Stomach (tissue), 4 donors: ENCODE measurements around the gene TSR1.

ENCODE experiments used
- EP300 ChIP-seq: sonication (generic); formaldehyde crosslinking; IDR thresholded peaks from one replicate; pipeline ENCODE4 v1.6.1; 2017; ENCODE audit warnings: antibody characterized with exemption
- POLR2A ChIP-seq, 4 donors: fragments of 450-650 bp; IDR thresholded peaks; one replicate each; pipeline ENCODE4 v1.6.1; 2016; ENCODE audit warnings: antibody characterized with exemption in 4 of 4, control low read depth in 2 of 4, mild to moderate bottlenecking in 1 of 4, moderate library complexity in 1 of 4
- POLR2AphosphoS5 ChIP-seq, 3 donors: sonication (generic); formaldehyde crosslinking; IDR thresholded peaks; one replicate each; pipeline ENCODE4 v1.6.1; 2016; ENCODE audit warnings: antibody characterized with exemption in 3 of 3
- TF ChIP-seq, protein P1 (sequence below), 7 experiments: fragments of 450-650 bp in 4 of 7; fragments of 200-600 bp in 3 of 7; sonication (generic) in 3 of 7; IDR thresholded peaks; one replicate each; pipeline ENCODE4 v1.5.1; 2016 to 2019; ENCODE audit warnings: antibody characterized with exemption in 7 of 7, control low read depth in 2 of 7, mild to moderate bottlenecking in 1 of 7

GRCh38 chr17:2375406-2375805 is 39.1 kb upstream of the TSR1 start:
- no peak for TF ChIP-seq POLR2A (IDR thresholded peaks at IDR 0.05)
- TF ChIP-seq EP300: no peak
- TF ChIP-seq, protein P1, sequence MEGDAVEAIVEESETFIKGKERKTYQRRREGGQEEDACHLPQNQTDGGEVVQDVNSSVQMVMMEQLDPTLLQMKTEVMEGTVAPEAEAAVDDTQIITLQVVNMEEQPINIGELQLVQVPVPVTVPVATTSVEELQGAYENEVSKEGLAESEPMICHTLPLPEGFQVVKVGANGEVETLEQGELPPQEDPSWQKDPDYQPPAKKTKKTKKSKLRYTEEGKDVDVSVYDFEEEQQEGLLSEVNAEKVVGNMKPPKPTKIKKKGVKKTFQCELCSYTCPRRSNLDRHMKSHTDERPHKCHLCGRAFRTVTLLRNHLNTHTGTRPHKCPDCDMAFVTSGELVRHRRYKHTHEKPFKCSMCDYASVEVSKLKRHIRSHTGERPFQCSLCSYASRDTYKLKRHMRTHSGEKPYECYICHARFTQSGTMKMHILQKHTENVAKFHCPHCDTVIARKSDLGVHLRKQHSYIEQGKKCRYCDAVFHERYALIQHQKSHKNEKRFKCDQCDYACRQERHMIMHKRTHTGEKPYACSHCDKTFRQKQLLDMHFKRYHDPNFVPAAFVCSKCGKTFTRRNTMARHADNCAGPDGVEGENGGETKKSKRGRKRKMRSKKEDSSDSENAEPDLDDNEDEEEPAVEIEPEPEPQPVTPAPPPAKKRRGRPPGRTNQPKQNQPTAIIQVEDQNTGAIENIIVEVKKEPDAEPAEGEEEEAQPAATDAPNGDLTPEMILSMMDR (IDR thresholded peaks at IDR 0.05): no peak
- no peak for TF ChIP-seq POLR2AphosphoS5 (IDR thresholded peaks at IDR 0.05)
